MCF 10A (cell line): ENCODE data around the gene CROCC. TPM values are rescaled to one million over a fixed set of nuclear protein-coding genes. Genes with fewer than 3 reads are reported as not detected.
"Not testable (repeated sequence)": the region's sequence is repeated elsewhere in the genome, so short reads cannot be mapped to it uniquely, and the experiment has no call there.

Source experiments
- BruUV-seq: library from RNA; stranded (reverse); fragments of 400-500 nt; replicated peaks from 2 replicates; lab custom pipeline; 2021; lab: Mats Ljungman, UMichigan
- CTCF ChIA-PET: fragments of 300-600 bp; sonication (Branson Sonifier 250); formaldehyde crosslinking; extraction: SDS; loops from one replicate; lab custom pipeline; 2021; ENCODE audit warnings: antibody characterized with exemption, inconsistent platforms; lab: Yijun Ruan, JAX
- POLR2A ChIA-PET: fragments of 300-600, 350-650 bp; sonication (Branson Sonifier 250); formaldehyde crosslinking; extraction: SDS; loops from one replicate; lab custom pipeline; 2020; ENCODE audit warnings: antibody characterized with exemption, inconsistent platforms; lab: Yijun Ruan, JAX
- DNase-seq: peaks from one replicate; pipeline ENCODE4 v3.0.0-alpha.2; 2018; ENCODE audit not compliant: unreplicated experiment
- H3K27ac Mint-ChIP-seq: one replicate; pipeline ENCODE4 v1.8.0; 2022; ENCODE audit warnings: mild to moderate bottlenecking, low read depth, mixed read lengths; ENCODE audit not compliant: unreplicated experiment
- H3K27me3 Mint-ChIP-seq: one replicate; pipeline ENCODE4 v1.8.0; 2022; ENCODE audit warnings: mixed read lengths; ENCODE audit not compliant: insufficient read depth, unreplicated experiment
- H3K36me3 Mint-ChIP-seq: one replicate; pipeline ENCODE4 v1.8.0; 2022; ENCODE audit warnings: mild to moderate bottlenecking, moderate library complexity, mixed read lengths; ENCODE audit not compliant: insufficient read depth, unreplicated experiment
- H3K4me1 Mint-ChIP-seq: one replicate; pipeline ENCODE4 v1.8.0; 2022; ENCODE audit warnings: mixed read lengths; ENCODE audit not compliant: insufficient read depth, unreplicated experiment
- H3K4me3 Mint-ChIP-seq: one replicate; pipeline ENCODE4 v1.8.0; 2022; ENCODE audit warnings: mild to moderate bottlenecking, moderate library complexity, mixed read lengths; ENCODE audit not compliant: unreplicated experiment
- H3K9me3 Mint-ChIP-seq: one replicate; pipeline ENCODE4 v1.8.0; 2022; ENCODE audit warnings: mixed read lengths; ENCODE audit not compliant: unreplicated experiment
- CTCF ChIP-seq: fragments of 200-600 bp; IDR thresholded peaks from one replicate; pipeline ENCODE4 v1.8.0; 2022; ENCODE audit warnings: antibody characterized with exemption, mild to moderate bottlenecking; ENCODE audit not compliant: unreplicated experiment
- intact Hi-C: fragments of 100-400 bp; cut with micrococcal nuclease; formaldehyde crosslinking; loops from 2 replicates; pipeline ENCODE4 v1.14.1; 2022
- total RNA-seq: library from RNA; stranded (reverse); gene quantifications from 2 replicates; pipeline ENCODE4 v1.2.3, GENCODE V29; 2022

CROCC gene
- total RNA-seq, 1 experiment from 2014 or later, result 9.6 TPM

- DNase-seq, result no peak
- POLR2A ChIA-PET, result no interaction called here
- Mint-ChIP-seq H3K27me3 (no peaks in the 10 kb centered on the region), H3K9me3 (no peaks in the 10 kb centered on the region), H3K36me3 (no peaks in the 10 kb centered on the region), H3K4me3 (no peak overlapping the region), H3K4me1 (peaks cover 18% of the 10 kb centered on the region), H3K27ac (no peak overlapping the region)
- CTCF ChIA-PET, result no interaction called here
- intact Hi-C loops, result no loop called here
- TF ChIP-seq CTCF, result no peak
- no TSS peak for BruUV-seq
Observed at GRCh38 chr1:16918371-16918770, 3.4 kb upstream of the CROCC start.

DNA sequence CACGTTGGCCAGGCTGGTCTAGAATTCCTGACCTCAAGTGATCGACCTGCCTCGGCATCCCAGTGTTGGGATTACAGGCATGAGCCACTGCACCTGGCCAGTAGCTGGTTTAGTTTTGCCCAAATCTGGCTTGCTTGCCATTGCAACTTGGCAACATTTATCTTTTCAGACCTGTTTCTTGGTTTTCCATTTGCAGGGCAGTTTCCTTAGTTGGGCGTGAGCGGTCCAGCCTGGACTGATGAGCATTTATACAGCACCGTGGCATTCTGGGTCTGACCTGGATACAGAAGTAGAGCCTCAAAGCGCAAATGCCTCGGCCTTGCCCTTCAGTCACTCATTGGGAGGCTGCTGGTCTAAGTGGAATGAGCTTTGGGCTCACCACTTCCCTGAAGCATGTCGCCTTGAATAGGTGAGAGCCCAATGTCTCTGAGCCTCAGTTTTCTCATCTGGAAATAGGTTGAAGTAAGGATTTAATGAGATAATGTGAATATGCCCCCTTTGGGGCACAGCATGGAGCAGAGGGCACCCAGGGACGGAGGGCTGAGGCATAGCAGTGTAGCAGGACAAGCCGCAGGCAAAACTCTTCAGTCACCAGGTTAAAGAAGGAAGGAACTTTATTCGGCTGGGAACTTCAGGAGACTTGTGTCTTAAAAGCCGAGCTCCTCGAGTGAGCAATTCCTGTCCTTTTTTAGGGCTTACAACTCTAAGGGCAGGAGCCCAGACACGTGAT lies 2.6 kb upstream of the CROCC start:
- intact Hi-C loops, H3K4me3 Mint-ChIP-seq, H3K27me3 Mint-ChIP-seq, H3K27ac Mint-ChIP-seq, DNase-seq, H3K9me3 Mint-ChIP-seq, BruUV-seq, H3K36me3 Mint-ChIP-seq, CTCF ChIA-PET: not testable (repeated sequence)
- POLR2A ChIA-PET, result interaction anchor here (0.6 kb wide), 1 partner anchor 22 kb away, joined by 3 read pairs; no protein-coding TSS in a partner anchor
- H3K4me1 Mint-ChIP-seq, result peaks cover 16% of the 10 kb centered on the region

DNA sequence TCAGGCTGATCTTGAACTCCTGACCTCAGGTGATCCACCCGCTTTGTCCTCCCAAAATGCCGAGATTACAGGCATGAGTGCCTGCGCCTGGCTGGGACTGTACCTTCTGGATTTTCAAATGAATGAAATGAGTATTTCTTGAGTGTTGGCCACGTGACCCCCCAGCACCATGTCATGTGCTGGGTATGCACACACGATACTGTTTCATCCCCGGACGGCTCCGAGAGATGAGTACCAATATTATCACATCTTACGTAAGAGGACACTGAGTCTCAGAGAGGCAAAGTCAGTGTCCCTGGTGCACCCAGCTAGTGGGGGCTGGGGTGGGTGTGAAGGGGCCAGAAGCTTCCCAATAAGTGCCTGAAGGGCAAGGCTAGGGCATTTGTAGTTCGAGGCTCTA lies 780 bp upstream of the CROCC start:
- POLR2A ChIA-PET, result interaction anchor here (0.7 to 1.6 kb wide), 2 partner anchors 17 to 304 kb away, joined by 3 to 4 read pairs; no protein-coding TSS in a partner anchor
- Mint-ChIP-seq H3K27ac (no peak overlapping the region), H3K9me3 (no peaks in the 10 kb centered on the region), H3K4me1 (peaks cover 27% of the 10 kb centered on the region), H3K27me3 (no peaks in the 10 kb centered on the region), H3K36me3 (no peaks in the 10 kb centered on the region), H3K4me3 (no peak overlapping the region)
- BruUV-seq, result no TSS peak
- TF ChIP-seq CTCF, result no peak
- DNase-seq, result no peak
- CTCF ChIA-PET, result interaction anchor here (0.6 kb wide), 1 partner anchor 13 kb away, joined by 3 read pairs; no protein-coding TSS in a partner anchor
- intact Hi-C loops, result no loop called here

DNA sequence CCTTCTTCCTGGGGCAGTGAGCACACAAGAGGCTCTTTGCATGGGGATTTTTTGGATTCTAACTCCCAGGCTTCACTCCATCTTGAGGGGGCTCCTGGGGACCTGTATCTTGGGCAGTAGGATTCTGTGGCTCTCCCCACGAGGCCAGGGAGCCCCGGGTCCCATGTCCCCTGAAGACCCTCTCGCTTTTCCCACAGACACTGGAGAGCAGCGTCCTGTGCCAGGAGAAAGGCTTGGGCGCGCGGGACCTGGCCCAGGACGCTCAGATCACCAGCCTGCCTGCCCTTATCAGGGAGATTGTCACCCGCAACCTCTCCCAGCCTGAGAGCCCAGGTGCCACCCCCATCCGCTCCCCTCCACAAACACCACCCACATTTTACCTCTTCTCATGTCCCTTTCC lies 735 bp downstream of the CROCC start:
- BruUV-seq, result no TSS peak
- ChIA-PET POLR2A (no interaction called here), CTCF (no interaction called here)
- H3K27me3 Mint-ChIP-seq, result no peaks in the 10 kb centered on the region
- no peak overlapping the region for H3K27ac Mint-ChIP-seq
- TF ChIP-seq CTCF, result no peak
- no peaks in the 10 kb centered on the region for H3K36me3 Mint-ChIP-seq
- no peaks in the 10 kb centered on the region for H3K9me3 Mint-ChIP-seq
- H3K4me3 Mint-ChIP-seq, result no peak overlapping the region
- intact Hi-C loops, result no loop called here
- DNase-seq, result no peak
- peaks cover 38% of the 10 kb centered on the region for H3K4me1 Mint-ChIP-seq
